Mesothelial cell of epicardium (in vitro differentiated cells): ENCODE measurements around the gene LRRC3B. TPM values are rescaled to one million over a fixed set of nuclear protein-coding genes. Genes with fewer than 3 reads are reported as not detected.

Experiments
- DNase-seq, 2 experiments: peaks; one replicate each; pipeline ENCODE4 v3.0.0; 2021; ENCODE audit warnings: low spot score in 2 of 2; ENCODE audit not compliant: unreplicated experiment in 2 of 2
- H3K27ac Mint-ChIP-seq: 2 replicates; pipeline ENCODE4 v1.8.0; 2021; ENCODE audit warnings: mixed read lengths
- H3K27me3 Mint-ChIP-seq: 2 replicates; pipeline ENCODE4 v1.8.0; 2021; ENCODE audit warnings: low read depth, mixed read lengths
- H3K36me3 Mint-ChIP-seq: 2 replicates; pipeline ENCODE4 v1.8.0; 2021; ENCODE audit warnings: mixed read lengths
- H3K4me1 Mint-ChIP-seq: 2 replicates; pipeline ENCODE4 v1.8.0; 2021; ENCODE audit warnings: mixed read lengths
- H3K4me3 Mint-ChIP-seq: 2 replicates; pipeline ENCODE4 v1.8.0; 2021; ENCODE audit warnings: mild to moderate bottlenecking, moderate library complexity, mixed read lengths
- H3K9me3 Mint-ChIP-seq: 2 replicates; pipeline ENCODE4 v1.8.0; 2021; ENCODE audit warnings: mixed read lengths
- total RNA-seq: library from RNA; stranded (reverse); gene quantifications from 3 replicates; pipeline ENCODE4 v1.2.1, GENCODE V29; 2021
- TF ChIP-seq, protein P1 (sequence below): fragments of 200-600 bp; sonication (generic); IDR thresholded peaks from one replicate; pipeline ENCODE4 v1.5.0; 2021; ENCODE audit warnings: antibody characterized with exemption; ENCODE audit not compliant: unreplicated experiment

The LRRC3B gene
- total RNA-seq, 1 donor from 2014 or later: 0.34 TPM

GRCh38 chr3:26652164-26652563 is 29.6 kb downstream of the LRRC3B start:
- Mint-ChIP-seq H3K27me3 (peaks cover 3% of the 10 kb centered on the region), H3K27ac (no peak overlapping the region), H3K36me3 (no peaks in the 10 kb centered on the region), H3K4me3 (no peak overlapping the region), H3K9me3 (no peaks in the 10 kb centered on the region), H3K4me1 (peaks cover 13% of the 10 kb centered on the region)
- no peak for DNase-seq
- TF ChIP-seq, protein P1, sequence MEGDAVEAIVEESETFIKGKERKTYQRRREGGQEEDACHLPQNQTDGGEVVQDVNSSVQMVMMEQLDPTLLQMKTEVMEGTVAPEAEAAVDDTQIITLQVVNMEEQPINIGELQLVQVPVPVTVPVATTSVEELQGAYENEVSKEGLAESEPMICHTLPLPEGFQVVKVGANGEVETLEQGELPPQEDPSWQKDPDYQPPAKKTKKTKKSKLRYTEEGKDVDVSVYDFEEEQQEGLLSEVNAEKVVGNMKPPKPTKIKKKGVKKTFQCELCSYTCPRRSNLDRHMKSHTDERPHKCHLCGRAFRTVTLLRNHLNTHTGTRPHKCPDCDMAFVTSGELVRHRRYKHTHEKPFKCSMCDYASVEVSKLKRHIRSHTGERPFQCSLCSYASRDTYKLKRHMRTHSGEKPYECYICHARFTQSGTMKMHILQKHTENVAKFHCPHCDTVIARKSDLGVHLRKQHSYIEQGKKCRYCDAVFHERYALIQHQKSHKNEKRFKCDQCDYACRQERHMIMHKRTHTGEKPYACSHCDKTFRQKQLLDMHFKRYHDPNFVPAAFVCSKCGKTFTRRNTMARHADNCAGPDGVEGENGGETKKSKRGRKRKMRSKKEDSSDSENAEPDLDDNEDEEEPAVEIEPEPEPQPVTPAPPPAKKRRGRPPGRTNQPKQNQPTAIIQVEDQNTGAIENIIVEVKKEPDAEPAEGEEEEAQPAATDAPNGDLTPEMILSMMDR: no peak

GRCh38 chr3:26653811-26654425 is 31.3 kb downstream of the LRRC3B start:
- H3K4me3 Mint-ChIP-seq: no peak overlapping the region
- peaks cover 16% of the 10 kb centered on the region for H3K4me1 Mint-ChIP-seq
- H3K36me3 Mint-ChIP-seq: no peaks in the 10 kb centered on the region
- H3K27ac Mint-ChIP-seq: no peak overlapping the region
- no peaks in the 10 kb centered on the region for H3K27me3 Mint-ChIP-seq
- no peak for DNase-seq
- TF ChIP-seq, protein P1: no peak
- H3K9me3 Mint-ChIP-seq: no peaks in the 10 kb centered on the region

GRCh38 chr3:26655231-26655630 is 32.7 kb downstream of the LRRC3B start:
- H3K4me3 Mint-ChIP-seq: no peak overlapping the region
- TF ChIP-seq, protein P1: no peak
- H3K36me3 Mint-ChIP-seq: no peaks in the 10 kb centered on the region
- no peak for DNase-seq
- no peaks in the 10 kb centered on the region for H3K27me3 Mint-ChIP-seq
- peaks cover 16% of the 10 kb centered on the region for H3K4me1 Mint-ChIP-seq
- no peak overlapping the region for H3K27ac Mint-ChIP-seq
- H3K9me3 Mint-ChIP-seq: no peaks in the 10 kb centered on the region

GRCh38 chr3:26657348-26657976 is 34.9 kb downstream of the LRRC3B start:
- peaks cover 16% of the 10 kb centered on the region for H3K4me1 Mint-ChIP-seq
- H3K36me3 Mint-ChIP-seq: no peaks in the 10 kb centered on the region
- TF ChIP-seq, protein P1: no peak
- no peaks in the 10 kb centered on the region for H3K27me3 Mint-ChIP-seq
- H3K4me3 Mint-ChIP-seq: no peak overlapping the region
- peaks cover 11% of the 10 kb centered on the region for H3K9me3 Mint-ChIP-seq
- DNase-seq: no peak
- H3K27ac Mint-ChIP-seq: no peak overlapping the region

DNA sequence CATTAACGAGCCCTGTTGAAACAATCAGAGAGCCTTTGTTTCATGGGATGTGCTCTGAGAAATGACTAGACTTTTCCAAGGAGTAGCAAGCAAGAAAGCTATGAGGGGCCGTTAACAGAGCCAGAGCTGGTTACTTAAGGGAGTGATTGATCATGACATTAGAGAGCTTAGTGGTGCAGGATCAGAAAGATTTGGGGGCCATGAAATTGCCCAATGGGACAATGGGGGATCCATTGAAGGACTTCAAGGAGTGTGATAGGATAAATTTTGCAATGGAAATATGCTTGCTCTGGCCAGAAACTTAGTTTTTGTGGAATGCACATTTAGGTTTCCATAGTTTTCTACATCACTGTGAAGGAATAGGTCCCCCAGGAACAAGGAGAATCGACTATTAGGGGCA is 45.6 kb downstream of the LRRC3B start:
- Mint-ChIP-seq H3K9me3 (no peaks in the 10 kb centered on the region), H3K36me3 (no peaks in the 10 kb centered on the region), H3K27ac (no peak overlapping the region), H3K27me3 (peaks cover 6% of the 10 kb centered on the region), H3K4me1 (no peaks in the 10 kb centered on the region), H3K4me3 (no peak overlapping the region)
- DNase-seq: no peak
- TF ChIP-seq, protein P1: no peak
